Activated B cell treated with CpG ODN at 0.5 μM for 24 hours (primary cell): ENCODE results near the gene MREG. TPM values are rescaled to one million over a fixed set of nuclear protein-coding genes. Genes with fewer than 3 reads are reported as not detected.
"Not testable (repeated sequence)": the region's sequence is repeated elsewhere in the genome, so short reads cannot be mapped to it uniquely, and the experiment has no call there.

Experiments
- ATAC-seq: fragments of 200-7000 bp; cut with Tn5 transposase; one replicate; pipeline ENCODE4 v1.10.0; 2021; ENCODE audit warnings: low read depth, mild to moderate bottlenecking, moderate library complexity
- CTCF ChIA-PET: fragments of 350-600 bp; sonication (Branson Sonifier 250); formaldehyde crosslinking; loops from one replicate; lab custom pipeline; 2021; ENCODE audit warnings: antibody characterized with exemption; lab: Charles Lee
- POLR2A ChIA-PET: fragments of 350-600 bp; sonication (Branson Sonifier 250); formaldehyde crosslinking; loops from one replicate; lab custom pipeline; 2021; ENCODE audit warnings: antibody characterized with exemption; lab: Charles Lee
- DNase-seq: peaks from one replicate; pipeline ENCODE4 v3.0.0; 2022
- H3K27ac Mint-ChIP-seq: one replicate; pipeline ENCODE4 v1.8.0; 2020; ENCODE audit warnings: mixed read lengths
- H3K27me3 Mint-ChIP-seq: one replicate; pipeline ENCODE4 v1.8.0; 2021; ENCODE audit warnings: mixed read lengths
- H3K36me3 Mint-ChIP-seq: one replicate; pipeline ENCODE4 v1.8.0; 2021; ENCODE audit warnings: low read depth, mixed read lengths
- H3K4me1 Mint-ChIP-seq: one replicate; pipeline ENCODE4 v1.8.0; 2021; ENCODE audit warnings: mixed read lengths
- H3K4me3 Mint-ChIP-seq: one replicate; pipeline ENCODE4 v1.8.0; 2020; ENCODE audit warnings: mild to moderate bottlenecking, mixed read lengths
- H3K9me3 Mint-ChIP-seq: one replicate; pipeline ENCODE4 v1.8.0; 2020; ENCODE audit warnings: mixed read lengths
- intact Hi-C: fragments of 100-400 bp; cut with micrococcal nuclease; formaldehyde crosslinking; loops from one replicate; pipeline ENCODE4 v1.15.1; 2024
- total RNA-seq: library from RNA; stranded (reverse); gene quantifications from 2 replicates; pipeline ENCODE4 v1.2.3, GENCODE V29; 2022
- TF ChIP-seq, protein P1 (sequence below): fragments of 200-600 bp; IDR thresholded peaks from one replicate; pipeline ENCODE4 v1.8.0; 2022; ENCODE audit warnings: antibody characterized with exemption, mild to moderate bottlenecking

MREG gene
- total RNA-seq, 1 donor from 2014 or later = 16.6 TPM

DNA sequence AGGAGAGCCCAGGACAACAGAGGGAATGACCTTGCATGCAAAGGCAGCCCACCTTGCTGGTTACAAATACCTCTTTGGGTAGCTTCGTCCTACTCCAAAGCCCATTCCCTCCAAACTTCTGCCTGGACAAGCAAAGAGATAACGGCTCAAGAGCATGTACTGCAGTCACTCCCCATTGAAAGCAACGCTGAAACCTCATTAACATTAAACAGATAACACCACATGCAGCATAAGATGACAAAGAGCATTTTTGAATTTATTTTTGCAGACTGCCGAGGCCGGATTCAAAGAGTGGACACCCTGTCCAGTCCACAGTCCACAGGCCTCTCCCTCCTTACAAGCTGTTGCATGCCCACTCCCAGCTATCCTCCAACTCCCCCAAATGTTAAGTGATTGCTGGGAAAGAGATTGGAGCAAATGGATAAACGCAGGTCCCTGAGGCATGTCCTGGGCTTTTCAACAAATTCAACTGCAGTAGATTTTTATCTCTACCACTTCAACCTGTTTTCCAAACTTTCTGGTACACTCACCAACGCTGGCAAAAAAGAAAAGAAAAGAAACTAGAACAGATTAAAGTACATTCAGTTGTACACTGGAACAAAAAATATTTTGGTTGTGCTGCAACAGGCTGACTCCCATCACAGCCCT is 40.1 kb downstream of the MREG start:
- ChIA-PET CTCF (no interaction called here), POLR2A (no interaction called here)
- Mint-ChIP-seq H3K4me1 (peaks cover 11% of the 10 kb centered on the region), H3K36me3 (peaks cover 15% of the 10 kb centered on the region), H3K4me3 (no peak overlapping the region), H3K27ac (no peak overlapping the region), H3K9me3 (peaks cover 3% of the 10 kb centered on the region), H3K27me3 (no peaks in the 10 kb centered on the region)
- ATAC-seq (no peak), DNase-seq (no peak)
- TF ChIP-seq, protein P1, sequence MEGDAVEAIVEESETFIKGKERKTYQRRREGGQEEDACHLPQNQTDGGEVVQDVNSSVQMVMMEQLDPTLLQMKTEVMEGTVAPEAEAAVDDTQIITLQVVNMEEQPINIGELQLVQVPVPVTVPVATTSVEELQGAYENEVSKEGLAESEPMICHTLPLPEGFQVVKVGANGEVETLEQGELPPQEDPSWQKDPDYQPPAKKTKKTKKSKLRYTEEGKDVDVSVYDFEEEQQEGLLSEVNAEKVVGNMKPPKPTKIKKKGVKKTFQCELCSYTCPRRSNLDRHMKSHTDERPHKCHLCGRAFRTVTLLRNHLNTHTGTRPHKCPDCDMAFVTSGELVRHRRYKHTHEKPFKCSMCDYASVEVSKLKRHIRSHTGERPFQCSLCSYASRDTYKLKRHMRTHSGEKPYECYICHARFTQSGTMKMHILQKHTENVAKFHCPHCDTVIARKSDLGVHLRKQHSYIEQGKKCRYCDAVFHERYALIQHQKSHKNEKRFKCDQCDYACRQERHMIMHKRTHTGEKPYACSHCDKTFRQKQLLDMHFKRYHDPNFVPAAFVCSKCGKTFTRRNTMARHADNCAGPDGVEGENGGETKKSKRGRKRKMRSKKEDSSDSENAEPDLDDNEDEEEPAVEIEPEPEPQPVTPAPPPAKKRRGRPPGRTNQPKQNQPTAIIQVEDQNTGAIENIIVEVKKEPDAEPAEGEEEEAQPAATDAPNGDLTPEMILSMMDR = no peak
- intact Hi-C loops = no loop called here

DNA sequence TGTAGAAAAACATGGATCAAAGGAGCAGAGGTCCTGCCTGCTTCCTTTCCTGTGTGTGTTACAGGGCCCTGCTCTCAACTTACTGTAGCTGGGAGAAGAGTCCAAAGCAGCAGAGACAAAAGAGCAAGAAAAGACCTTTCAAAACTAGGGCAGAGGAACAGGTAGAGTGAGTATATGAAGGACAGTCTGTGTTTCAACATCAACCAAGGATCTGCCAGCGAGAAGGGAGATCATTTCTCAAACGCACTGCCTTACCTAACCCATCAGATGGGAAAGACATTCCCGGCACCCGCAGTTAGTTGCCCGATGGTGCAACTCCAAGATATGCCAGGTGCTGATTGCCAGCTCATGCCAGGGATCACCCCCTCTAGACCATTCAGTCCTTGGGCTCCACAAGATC is 41.7 kb downstream of the MREG start:
- H3K4me3 Mint-ChIP-seq = no peak overlapping the region
- DNase-seq (no peak), ATAC-seq (no peak)
- no peaks in the 10 kb centered on the region for H3K27me3 Mint-ChIP-seq
- ChIA-PET CTCF (no interaction called here), POLR2A (no interaction called here)
- H3K27ac Mint-ChIP-seq = no peak overlapping the region
- H3K4me1 Mint-ChIP-seq = peaks cover 16% of the 10 kb centered on the region
- H3K36me3 Mint-ChIP-seq = peaks cover 13% of the 10 kb centered on the region
- peaks cover 3% of the 10 kb centered on the region for H3K9me3 Mint-ChIP-seq
- intact Hi-C loops = no loop called here
- TF ChIP-seq, protein P1 = no peak

DNA sequence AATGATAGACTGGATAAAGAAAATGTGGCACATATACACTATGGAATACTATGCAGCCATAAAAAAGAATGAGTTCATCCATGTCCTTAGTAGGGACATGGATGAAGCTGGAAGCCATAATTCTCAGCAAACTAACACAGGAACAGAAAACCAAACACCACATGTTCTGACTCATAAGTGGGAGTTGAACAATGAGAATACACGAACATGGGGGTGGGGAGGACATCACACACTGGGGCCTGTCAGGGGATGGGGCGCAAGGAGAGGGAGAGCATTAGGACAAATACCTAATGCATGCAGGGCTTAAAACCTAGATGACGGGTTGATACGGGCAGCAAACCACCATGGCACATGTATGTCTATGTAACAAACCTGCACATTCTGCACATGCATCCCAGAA is 42.5 kb downstream of the MREG start:
- not testable (repeated sequence) for H3K4me3 Mint-ChIP-seq

DNA sequence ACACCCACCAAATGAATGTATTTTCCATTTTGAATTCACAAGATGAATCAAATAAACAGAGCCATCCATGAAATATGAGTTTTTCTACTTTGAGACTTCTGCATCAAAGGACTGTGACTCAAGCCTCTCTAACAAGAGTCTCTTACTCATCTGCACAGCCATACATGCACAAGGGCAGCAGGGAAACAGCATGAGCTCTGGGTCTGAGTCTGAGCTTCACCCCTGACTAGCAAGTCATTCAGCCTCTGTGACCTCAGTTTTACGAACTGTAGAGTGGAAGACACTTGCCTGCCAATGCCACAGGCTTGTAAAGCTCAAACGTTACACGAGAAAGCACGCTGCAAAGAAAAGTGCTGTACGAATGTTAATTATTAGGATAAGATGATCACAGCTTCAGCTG is 42.9 kb downstream of the MREG start:
- Mint-ChIP-seq H3K27me3 (no peaks in the 10 kb centered on the region), H3K9me3 (peaks cover 3% of the 10 kb centered on the region), H3K4me1 (peaks cover 19% of the 10 kb centered on the region), H3K4me3 (no peak overlapping the region), H3K36me3 (peaks cover 11% of the 10 kb centered on the region), H3K27ac (no peak overlapping the region)
- ChIA-PET POLR2A (no interaction called here), CTCF (no interaction called here)
- TF ChIP-seq, protein P1 = no peak
- intact Hi-C loops = no loop called here
- DNase-seq (no peak), ATAC-seq (no peak)

More for the DNA sequence above, 42.5 kb downstream of the MREG start:
- intact Hi-C loops, ATAC-seq, DNase-seq, H3K27ac Mint-ChIP-seq, CTCF ChIA-PET, POLR2A ChIA-PET, H3K9me3 Mint-ChIP-seq, H3K27me3 Mint-ChIP-seq: not testable (repeated sequence)
- Mint-ChIP-seq H3K4me1 (peaks cover 19% of the 10 kb centered on the region), H3K36me3 (peaks cover 11% of the 10 kb centered on the region)

DNA sequence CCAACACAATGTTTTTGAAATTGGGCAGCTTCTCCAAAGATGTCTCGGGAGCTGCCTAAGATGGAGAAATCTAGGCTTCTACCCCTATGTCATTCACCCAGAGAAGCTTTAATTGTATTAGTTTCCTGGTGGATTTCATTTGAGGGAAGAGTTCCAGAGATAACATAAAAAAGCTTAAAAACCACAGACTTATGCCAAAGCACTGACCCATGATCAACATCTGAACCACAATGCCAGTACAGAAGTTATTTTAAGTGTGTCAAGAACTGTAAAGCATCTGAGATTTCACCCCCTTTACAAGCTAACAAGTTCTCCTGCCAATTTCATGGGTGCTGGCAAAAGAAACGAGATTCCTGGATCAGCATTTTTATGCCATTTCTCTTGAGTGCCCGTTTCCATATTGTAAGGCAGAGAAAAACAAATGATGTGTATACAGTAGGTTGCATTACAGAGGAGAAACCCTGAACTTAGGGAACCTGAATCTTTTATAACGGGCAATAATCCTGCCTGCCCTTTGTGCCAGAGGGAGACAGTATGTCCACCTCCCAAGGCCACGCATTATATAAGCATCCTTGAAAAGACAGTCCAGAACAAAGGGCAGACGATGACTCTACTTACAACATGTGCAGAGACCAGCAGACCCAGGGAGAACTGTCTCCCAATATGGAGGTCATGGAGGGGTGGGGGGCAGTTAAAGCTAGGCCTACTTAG is 44.1 kb downstream of the MREG start:
- CTCF ChIA-PET = interaction anchor here (1.8 kb wide), 1 partner anchor 54 kb away, joined by 4 read pairs; no protein-coding TSS in a partner anchor
- Mint-ChIP-seq H3K4me1 (peaks cover 19% of the 10 kb centered on the region), H3K9me3 (peaks cover 3% of the 10 kb centered on the region), H3K4me3 (no peak overlapping the region), H3K27me3 (no peaks in the 10 kb centered on the region), H3K27ac (no peak overlapping the region), H3K36me3 (peaks cover 11% of the 10 kb centered on the region)
- intact Hi-C loops = no loop called here
- TF ChIP-seq, protein P1 = no peak
- DNase-seq (no peak), ATAC-seq (no peak)
- POLR2A ChIA-PET = no interaction called here
